ENCODE data around the gene CEP89.
"Not testable (repeated sequence)": the region's sequence is repeated elsewhere in the genome, so short reads cannot be mapped to it uniquely, and the experiment has no call there.

The CEP89 gene

DNA sequence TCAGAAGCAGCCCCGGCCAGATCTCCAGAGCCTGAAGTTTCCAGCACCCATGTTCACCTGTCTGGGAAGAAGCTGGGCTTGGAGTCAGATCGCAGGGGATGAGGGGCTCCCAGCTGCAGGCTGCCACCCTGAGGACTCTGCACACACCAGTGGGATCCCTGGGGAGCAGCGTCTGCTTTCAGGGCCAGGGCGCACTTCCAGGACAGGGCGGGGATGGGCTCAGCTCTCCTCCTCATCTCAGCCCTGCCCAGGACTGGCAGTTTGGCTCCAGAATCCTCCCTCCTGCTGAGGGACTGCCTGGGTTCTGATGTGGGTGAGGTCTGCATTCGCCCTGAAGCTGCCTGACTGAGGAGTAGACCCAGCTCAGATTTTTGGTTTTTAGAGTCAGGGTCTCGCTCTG, 105.7 kb downstream of the CEP89 start:
- Mint-ChIP-seq H3K27ac (no peak overlapping the region), H3K9me3 (no peaks in the 10 kb centered on the region), H3K4me3 (no peak overlapping the region), H3K4me1 (ENCODE audit: low read depth) (no peaks in the 10 kb centered on the region), H3K27me3 (no peaks in the 10 kb centered on the region), H3K36me3 (ENCODE audit: low read depth) (no peaks in the 10 kb centered on the region)
- intact Hi-C loops (cut with micrococcal nuclease) = no loop called here

DNA sequence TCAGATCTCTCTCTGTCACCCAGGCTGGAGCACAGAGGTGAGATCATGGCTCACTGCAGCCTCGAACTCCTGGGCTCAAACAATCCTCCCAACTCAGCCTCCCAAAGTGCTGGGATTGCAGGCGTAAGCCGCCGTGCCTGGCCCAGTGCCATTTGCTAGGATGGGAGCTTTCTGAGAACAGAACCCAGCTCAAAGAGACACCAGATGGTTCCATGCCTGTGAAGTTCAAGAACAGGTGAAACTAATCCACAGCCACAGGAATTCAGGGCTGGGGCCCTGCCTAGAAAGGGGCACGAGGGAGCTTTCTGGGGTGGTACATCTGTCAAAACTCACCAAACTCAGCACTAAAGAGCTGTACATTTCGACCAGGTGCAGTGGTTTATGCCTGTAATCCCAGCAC, 106.4 kb downstream of the CEP89 start:
- Mint-ChIP-seq H3K4me3 (no peak overlapping the region), H3K27ac (no peak overlapping the region), H3K27me3 (no peaks in the 10 kb centered on the region), H3K4me1 (ENCODE audit: low read depth) (no peaks in the 10 kb centered on the region), H3K36me3 (ENCODE audit: low read depth) (no peaks in the 10 kb centered on the region), H3K9me3 (no peaks in the 10 kb centered on the region)
- intact Hi-C loops (cut with micrococcal nuclease) = no loop called here

DNA sequence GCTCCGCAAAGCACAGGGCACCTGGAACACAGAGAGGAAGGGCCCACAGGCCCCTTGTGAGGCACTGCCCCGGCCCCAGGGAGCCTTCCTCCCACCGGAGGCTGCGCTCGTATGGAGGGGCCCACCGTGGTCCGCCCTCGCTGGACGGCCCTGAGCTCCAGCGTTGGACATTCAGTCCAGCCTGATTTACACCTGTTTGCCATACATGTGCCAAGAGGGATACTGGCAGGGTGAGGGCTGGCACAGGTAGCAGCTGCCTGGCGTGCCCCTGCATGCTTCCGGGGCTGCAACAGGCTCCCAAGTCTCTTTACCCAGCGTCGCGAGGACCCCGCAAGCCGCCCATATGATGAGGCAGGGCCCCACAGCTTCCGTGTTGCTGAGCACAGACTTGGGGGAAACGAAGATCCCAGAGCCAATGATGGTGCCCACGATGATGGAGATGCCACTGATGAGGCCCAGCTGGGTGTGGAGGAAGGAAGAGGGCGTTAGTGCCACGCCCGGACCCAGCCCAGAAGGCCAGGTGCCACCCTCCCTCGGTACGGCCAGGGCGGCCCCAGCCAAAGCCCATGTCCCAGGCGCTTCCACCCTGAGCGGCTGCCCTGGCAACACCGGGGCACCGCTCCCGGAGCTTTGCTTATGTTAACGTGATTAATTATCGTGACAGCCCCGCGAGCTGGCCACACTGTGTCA, 107.3 kb downstream of the CEP89 start:
- Mint-ChIP-seq H3K36me3 (ENCODE audit: low read depth) (no peaks in the 10 kb centered on the region), H3K27me3 (no peaks in the 10 kb centered on the region), H3K4me1 (ENCODE audit: low read depth) (no peaks in the 10 kb centered on the region), H3K9me3 (no peaks in the 10 kb centered on the region), H3K27ac (no peak overlapping the region), H3K4me3 (no peak overlapping the region)
- intact Hi-C loops (cut with micrococcal nuclease) = no loop called here

DNA sequence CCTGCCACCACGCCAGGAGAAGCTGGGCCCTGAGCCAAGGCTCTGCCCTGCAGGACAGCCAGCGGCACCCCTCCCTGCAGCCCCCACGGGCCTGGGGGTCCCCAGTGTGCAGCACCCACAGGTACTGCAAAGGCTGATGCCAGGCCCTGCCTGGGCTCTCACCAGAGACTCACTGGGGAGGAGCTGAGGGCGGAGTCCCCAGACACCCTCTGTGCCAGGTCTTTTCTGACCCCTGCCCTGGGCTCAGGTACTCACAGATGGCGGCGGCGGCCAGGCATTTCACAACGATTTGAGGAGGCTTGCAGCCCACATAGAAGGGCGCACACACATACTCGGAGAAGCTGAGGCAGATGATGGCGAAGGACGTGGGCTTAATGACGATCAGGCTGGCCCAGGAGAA, 107.9 kb downstream of the CEP89 start:
- Mint-ChIP-seq H3K27me3 (no peaks in the 10 kb centered on the region), H3K27ac (no peak overlapping the region), H3K36me3 (ENCODE audit: low read depth) (no peaks in the 10 kb centered on the region), H3K4me1 (ENCODE audit: low read depth) (no peaks in the 10 kb centered on the region), H3K9me3 (no peaks in the 10 kb centered on the region), H3K4me3 (no peak overlapping the region)
- intact Hi-C loops (cut with micrococcal nuclease) = no loop called here

- H3K36me3 Mint-ChIP-seq (ENCODE audit: low read depth) = no peaks in the 10 kb centered on the region
These were observed 108.5 kb downstream of the CEP89 start for GRCh38 chr19:32863301-32863700.

DNA sequence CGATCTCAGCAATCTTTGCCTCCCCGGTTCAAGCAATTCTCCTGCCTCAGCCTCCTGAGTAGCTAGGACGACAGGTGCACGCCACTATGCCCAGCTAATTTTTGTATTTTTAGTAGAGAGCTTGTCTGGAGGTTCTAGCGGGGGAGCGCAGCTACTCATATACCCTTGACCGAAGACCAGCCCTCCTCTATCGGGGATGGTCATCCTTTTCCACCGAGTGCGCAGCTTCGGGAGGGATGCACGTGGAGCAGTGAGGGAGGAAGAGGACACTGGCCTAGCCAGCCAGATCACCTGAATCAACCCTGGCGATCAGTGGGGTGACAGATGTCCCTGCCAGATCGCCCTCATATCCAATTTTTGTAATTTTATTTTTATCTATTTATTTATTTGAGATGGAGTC, 109.0 kb downstream of the CEP89 start:
- Mint-ChIP-seq H3K27me3 (no peaks in the 10 kb centered on the region), H3K36me3 (ENCODE audit: low read depth) (no peaks in the 10 kb centered on the region), H3K4me1 (ENCODE audit: low read depth) (no peaks in the 10 kb centered on the region), H3K27ac (no peak overlapping the region), H3K9me3 (no peaks in the 10 kb centered on the region), H3K4me3 (no peak overlapping the region)
- intact Hi-C loops (cut with micrococcal nuclease) = no loop called here

More at GRCh38 chr19:32863301-32863700, 108.5 kb downstream of the CEP89 start:
- H3K4me1 Mint-ChIP-seq (ENCODE audit: low read depth) = no peaks in the 10 kb centered on the region
- H3K9me3 Mint-ChIP-seq = no peaks in the 10 kb centered on the region
- no peaks in the 10 kb centered on the region for H3K27me3 Mint-ChIP-seq
- intact Hi-C loops (cut with micrococcal nuclease) = no loop called here
- no peak overlapping the region for H3K27ac Mint-ChIP-seq
- no peak overlapping the region for H3K4me3 Mint-ChIP-seq

DNA sequence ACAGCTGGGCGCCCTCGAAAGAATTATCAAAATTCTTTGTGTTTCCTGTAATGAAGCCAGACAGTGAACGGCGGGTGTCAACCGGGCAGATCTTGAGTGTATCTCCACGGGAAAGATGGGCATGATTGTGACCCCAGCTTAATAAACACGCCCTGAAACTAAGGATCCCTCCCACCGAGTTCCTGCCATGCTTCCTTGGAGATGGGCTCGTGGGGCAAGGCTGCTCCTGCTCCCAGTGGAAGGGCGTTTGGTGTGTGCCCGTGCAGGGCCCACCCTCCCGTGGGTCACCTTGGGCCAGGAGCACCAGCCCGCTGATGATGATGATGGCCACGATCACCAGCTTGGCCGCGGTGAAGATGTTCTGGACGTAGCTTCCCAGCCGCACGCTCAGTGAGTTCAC, 109.6 kb downstream of the CEP89 start:
- intact Hi-C loops (cut with micrococcal nuclease) = no loop called here

DNA sequence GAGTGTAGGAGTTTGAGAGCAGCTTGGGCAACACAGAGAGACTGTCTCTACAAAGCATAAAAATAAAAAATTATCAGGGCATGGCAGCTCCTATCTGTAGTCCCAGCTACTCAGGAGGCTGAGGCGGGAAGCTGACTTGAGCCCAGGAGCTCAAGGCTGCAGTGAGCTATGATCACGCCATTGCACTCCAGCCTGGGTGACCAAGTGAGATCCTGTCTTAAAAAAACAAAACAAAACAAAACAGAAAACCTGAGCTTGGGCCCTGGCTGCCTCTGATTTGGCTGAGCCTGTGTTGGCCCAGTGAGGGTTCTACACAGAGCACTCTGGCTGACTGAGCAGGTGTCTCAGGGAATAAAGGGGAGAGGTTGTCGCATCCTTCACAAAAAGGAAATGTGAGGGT, 110.2 kb downstream of the CEP89 start:
- H3K27ac Mint-ChIP-seq = no peak overlapping the region
- H3K4me1 Mint-ChIP-seq (ENCODE audit: low read depth) = no peaks in the 10 kb centered on the region
- H3K27me3 Mint-ChIP-seq = no peaks in the 10 kb centered on the region
- H3K9me3 Mint-ChIP-seq = no peaks in the 10 kb centered on the region
- H3K36me3 Mint-ChIP-seq (ENCODE audit: low read depth) = no peaks in the 10 kb centered on the region
- H3K4me3 Mint-ChIP-seq = no peak overlapping the region
- intact Hi-C loops (cut with micrococcal nuclease) = no loop called here

More for the DNA sequence above, 109.6 kb downstream of the CEP89 start:
- Mint-ChIP-seq H3K27me3 (no peaks in the 10 kb centered on the region), H3K27ac (no peak overlapping the region), H3K4me3 (no peak overlapping the region), H3K4me1 (ENCODE audit: low read depth) (no peaks in the 10 kb centered on the region), H3K9me3 (no peaks in the 10 kb centered on the region), H3K36me3 (ENCODE audit: low read depth) (no peaks in the 10 kb centered on the region)

DNA sequence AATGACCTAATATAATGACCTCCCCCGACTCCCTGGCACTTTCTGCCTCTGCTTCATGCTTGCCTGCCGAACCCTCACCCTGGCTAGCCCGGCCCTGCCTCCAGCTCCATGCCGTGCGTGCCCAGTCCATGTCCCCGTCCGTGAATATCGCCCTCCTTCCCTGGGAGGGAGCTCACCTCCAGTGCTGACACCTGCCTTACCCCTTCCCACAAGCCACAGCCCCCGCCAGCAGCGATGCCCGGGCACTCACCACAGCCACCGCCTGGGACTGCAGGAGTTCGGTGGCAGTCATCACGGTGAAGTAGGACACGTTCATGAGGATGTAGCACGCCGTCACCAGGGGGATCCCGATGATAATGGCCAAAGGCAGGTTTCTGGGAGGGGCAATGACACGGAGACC, 112.2 kb downstream of the CEP89 start:
- H3K4me1 Mint-ChIP-seq (ENCODE audit: low read depth) = no peaks in the 10 kb centered on the region
- no peak overlapping the region for H3K4me3 Mint-ChIP-seq
- no peaks in the 10 kb centered on the region for H3K27me3 Mint-ChIP-seq
- intact Hi-C loops (cut with micrococcal nuclease) = no loop called here
- no peaks in the 10 kb centered on the region for H3K36me3 Mint-ChIP-seq (ENCODE audit: low read depth)
- no peaks in the 10 kb centered on the region for H3K9me3 Mint-ChIP-seq
- H3K27ac Mint-ChIP-seq = no peak overlapping the region

DNA sequence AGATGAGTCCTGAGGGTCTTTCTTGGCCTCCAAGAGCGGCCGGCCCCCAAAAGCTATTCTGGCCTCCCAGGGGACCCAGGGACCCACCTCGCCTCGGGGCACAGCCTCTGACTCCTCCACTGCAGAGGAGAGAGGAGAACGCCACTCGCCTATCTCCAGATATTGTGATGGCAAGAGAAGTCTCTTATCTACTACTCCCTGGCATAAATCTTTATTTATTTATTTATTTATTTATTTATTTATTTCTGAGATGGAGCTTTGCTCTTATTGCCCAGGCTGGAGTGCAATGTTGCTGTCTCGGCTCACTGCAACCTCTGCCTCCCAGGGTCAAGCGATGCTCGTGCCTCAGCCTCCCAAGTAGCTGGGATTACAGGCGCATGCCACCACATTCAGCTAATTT, 113.2 kb downstream of the CEP89 start:
- H3K9me3 Mint-ChIP-seq = no peaks in the 10 kb centered on the region
- H3K27ac Mint-ChIP-seq = no peak overlapping the region
- no peaks in the 10 kb centered on the region for H3K27me3 Mint-ChIP-seq
- no peaks in the 10 kb centered on the region for H3K36me3 Mint-ChIP-seq (ENCODE audit: low read depth)
- intact Hi-C loops (cut with micrococcal nuclease) = no loop called here
- no peaks in the 10 kb centered on the region for H3K4me1 Mint-ChIP-seq (ENCODE audit: low read depth)
- H3K4me3 Mint-ChIP-seq = no peak overlapping the region

- Mint-ChIP-seq H3K27me3 (no peaks in the 10 kb centered on the region), H3K4me1 (ENCODE audit: low read depth) (no peaks in the 10 kb centered on the region), H3K27ac (no peak overlapping the region), H3K4me3 (no peak overlapping the region), H3K9me3 (no peaks in the 10 kb centered on the region), H3K36me3 (ENCODE audit: low read depth) (no peaks in the 10 kb centered on the region)
- intact Hi-C loops (cut with micrococcal nuclease) = no loop called here
These were observed 113.6 kb downstream of the CEP89 start for GRCh38 chr19:32858155-32858554.

GRCh38 chr19:32857584-32857983, 114.2 kb downstream of the CEP89 start:
- Mint-ChIP-seq H3K9me3 (no peaks in the 10 kb centered on the region), H3K36me3 (ENCODE audit: low read depth) (no peaks in the 10 kb centered on the region), H3K4me3 (no peak overlapping the region), H3K27ac (no peak overlapping the region), H3K4me1 (ENCODE audit: low read depth) (no peaks in the 10 kb centered on the region), H3K27me3 (no peaks in the 10 kb centered on the region)
- intact Hi-C loops (cut with micrococcal nuclease) = no loop called here

DNA sequence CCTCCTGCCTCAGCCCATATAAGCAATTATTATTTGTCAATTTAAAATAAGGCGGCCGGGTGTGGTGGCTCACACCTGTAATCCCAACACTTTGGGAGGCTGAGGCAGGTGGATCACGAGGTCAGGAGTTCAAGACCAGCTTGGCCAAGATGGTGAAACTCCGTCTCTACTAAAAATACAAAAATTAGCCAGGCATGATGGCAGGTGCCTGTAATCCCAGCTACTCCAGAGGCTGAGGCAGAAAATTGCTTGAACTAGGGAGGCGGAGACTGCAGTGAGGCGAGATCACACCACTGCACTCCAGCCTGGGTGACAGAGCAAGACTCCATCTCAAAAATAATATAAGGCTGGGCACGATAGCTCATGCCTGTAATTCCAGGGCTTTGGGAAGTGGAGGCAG, 114.9 kb downstream of the CEP89 start:
- H3K4me1 Mint-ChIP-seq (ENCODE audit: low read depth); H3K4me3 Mint-ChIP-seq; intact Hi-C loops (cut with micrococcal nuclease); H3K9me3 Mint-ChIP-seq; H3K27ac Mint-ChIP-seq; H3K36me3 Mint-ChIP-seq (ENCODE audit: low read depth); H3K27me3 Mint-ChIP-seq: not testable (repeated sequence)

GRCh38 chr19:32852216-32852615, 119.5 kb downstream of the CEP89 start:
- intact Hi-C loops (cut with micrococcal nuclease) = no loop called here
- Mint-ChIP-seq H3K27me3 (no peaks in the 10 kb centered on the region), H3K27ac (no peak overlapping the region), H3K4me1 (ENCODE audit: low read depth) (no peaks in the 10 kb centered on the region), H3K9me3 (no peaks in the 10 kb centered on the region), H3K4me3 (no peak overlapping the region), H3K36me3 (ENCODE audit: low read depth) (no peaks in the 10 kb centered on the region)

DNA sequence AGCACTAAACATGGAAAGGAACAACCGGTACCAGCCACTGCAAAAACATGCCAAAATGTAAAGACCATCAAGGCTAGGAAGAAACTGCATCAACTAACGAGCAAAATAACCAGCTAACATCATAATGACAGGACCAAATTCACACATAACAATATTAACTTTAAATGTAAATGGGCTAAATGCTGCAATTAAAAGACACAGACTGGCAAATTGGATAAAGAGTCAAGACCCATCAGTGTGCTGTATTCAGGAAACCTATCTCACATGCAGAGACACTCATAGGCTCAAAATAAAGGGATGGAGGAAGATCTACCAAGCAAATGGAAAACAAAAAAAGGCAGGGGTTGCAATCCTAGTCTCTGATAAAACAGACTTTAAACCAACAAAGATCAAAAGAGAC, 123.7 kb downstream of the CEP89 start:
- H3K27me3 Mint-ChIP-seq; H3K4me1 Mint-ChIP-seq (ENCODE audit: low read depth); H3K4me3 Mint-ChIP-seq; H3K36me3 Mint-ChIP-seq (ENCODE audit: low read depth); H3K27ac Mint-ChIP-seq; intact Hi-C loops (cut with micrococcal nuclease): not testable (repeated sequence)
- H3K9me3 Mint-ChIP-seq = peaks cover 22% of the 10 kb centered on the region
